A673 (cell line): ENCODE results near the gene SUN5.

Experiments used
- CTCF ChIP-seq: fragments of 300-800, 200-600 bp; sonication (generic); conservative IDR thresholded peaks from 2 replicates; pipeline ENCODE4 v1.5.1; 2017; ENCODE audit warnings: low read depth, mild to moderate bottlenecking, antibody characterized with exemption, low read length, moderate library complexity, mixed read lengths
- EZH2 ChIP-seq: fragments of 200-600 bp; sonication (generic); IDR thresholded peaks from 2 replicates; pipeline ENCODE4 v1.6.1; 2017; ENCODE audit warnings: borderline replicate concordance, low read depth, mild to moderate bottlenecking, mixed read lengths, antibody characterized with exemption, low read length; ENCODE audit not compliant: poor library complexity, severe bottlenecking

GRCh38 chr20:32959351-32960221 is 44.6 kb downstream of the SUN5 start:
- TF ChIP-seq CTCF = no peak
- no peak for TF ChIP-seq EZH2
